Prostate gland (tissue), 2 donors: ENCODE measurements around the gene C1GALT1C1.

Experiments used
- POLR2A ChIP-seq: fragments of 450-650 bp; IDR thresholded peaks from one replicate; pipeline ENCODE4 v1.6.1; 2016; ENCODE audit warnings: antibody characterized with exemption, mild to moderate bottlenecking
- TF ChIP-seq, protein P1 (sequence below), 4 experiments: fragments of 200-600 bp in 2 of 4; fragments of 450-650 bp in 2 of 4; sonication (generic) in 2 of 4; IDR thresholded peaks; 1 replicate in 3 of 4; 2 replicates in 1 of 4; pipeline ENCODE4 v1.5.1; 2016 to 2019; ENCODE audit warnings: antibody characterized with exemption in 4 of 4, mild to moderate bottlenecking in 2 of 4, moderate library complexity in 2 of 4

DNA sequence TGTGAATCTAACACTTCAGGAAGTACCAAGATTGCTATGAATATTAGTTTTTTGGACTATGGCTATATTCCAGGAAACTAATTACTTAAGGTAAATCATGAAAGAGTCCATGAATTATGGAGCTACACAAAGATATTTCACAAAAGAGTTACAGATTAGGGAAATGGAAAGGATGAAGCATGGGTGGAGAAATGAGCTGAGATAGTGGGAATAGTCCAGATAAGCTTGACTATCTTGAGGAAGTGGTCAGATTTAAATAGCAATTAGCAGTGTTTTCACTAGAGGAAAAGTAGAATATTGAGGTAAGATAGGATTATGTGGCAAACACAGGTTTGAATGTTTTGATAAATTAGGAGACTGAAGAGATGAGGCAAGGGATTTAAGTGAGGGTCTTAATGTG lies 42.1 kb upstream of the C1GALT1C1 start:
- TF ChIP-seq, protein P1, sequence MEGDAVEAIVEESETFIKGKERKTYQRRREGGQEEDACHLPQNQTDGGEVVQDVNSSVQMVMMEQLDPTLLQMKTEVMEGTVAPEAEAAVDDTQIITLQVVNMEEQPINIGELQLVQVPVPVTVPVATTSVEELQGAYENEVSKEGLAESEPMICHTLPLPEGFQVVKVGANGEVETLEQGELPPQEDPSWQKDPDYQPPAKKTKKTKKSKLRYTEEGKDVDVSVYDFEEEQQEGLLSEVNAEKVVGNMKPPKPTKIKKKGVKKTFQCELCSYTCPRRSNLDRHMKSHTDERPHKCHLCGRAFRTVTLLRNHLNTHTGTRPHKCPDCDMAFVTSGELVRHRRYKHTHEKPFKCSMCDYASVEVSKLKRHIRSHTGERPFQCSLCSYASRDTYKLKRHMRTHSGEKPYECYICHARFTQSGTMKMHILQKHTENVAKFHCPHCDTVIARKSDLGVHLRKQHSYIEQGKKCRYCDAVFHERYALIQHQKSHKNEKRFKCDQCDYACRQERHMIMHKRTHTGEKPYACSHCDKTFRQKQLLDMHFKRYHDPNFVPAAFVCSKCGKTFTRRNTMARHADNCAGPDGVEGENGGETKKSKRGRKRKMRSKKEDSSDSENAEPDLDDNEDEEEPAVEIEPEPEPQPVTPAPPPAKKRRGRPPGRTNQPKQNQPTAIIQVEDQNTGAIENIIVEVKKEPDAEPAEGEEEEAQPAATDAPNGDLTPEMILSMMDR (IDR thresholded peaks at IDR 0.05): no peak
- no peak for TF ChIP-seq POLR2A
